Mammary epithelial cell (primary cell): ENCODE results near the gene LRRC9.

Experiments used
- CTCF ChIP-seq, 2 donors: IDR thresholded peaks in 1 of 2; conservative IDR thresholded peaks in 1 of 2; 2 replicates each; pipeline ENCODE4 v1.5.1; 2011 to 2012; ENCODE audit warnings: inconsistent platforms in 2 of 2, low read length in 2 of 2, mild to moderate bottlenecking in 2 of 2, control low read depth in 1 of 2, low read depth in 1 of 2; ENCODE audit not compliant: insufficient read depth in 1 of 2; ENCODE audit errors: extremely low read depth in 1 of 2
- EZH2 ChIP-seq: IDR thresholded peaks from 2 replicates; pipeline ENCODE4 v1.6.1; 2012; ENCODE audit warnings: low read length, inconsistent platforms, borderline replicate concordance

- TF ChIP-seq CTCF (conservative IDR thresholded peaks at IDR 0.05 in 1 of 2, IDR thresholded peaks at IDR 0.05 in 1 of 2; ENCODE audit: extremely low read depth in 1 of 2, insufficient read depth in 1 of 2, low read depth in 1 of 2, low read length in 2 of 2) = no peak
- TF ChIP-seq EZH2 = no peak
These were observed 25.0 kb downstream of the LRRC9 start for GRCh38 chr14:59944909-59945308.
